ENCODE results near the gene ABLIM2.

Gene ABLIM2

DNA sequence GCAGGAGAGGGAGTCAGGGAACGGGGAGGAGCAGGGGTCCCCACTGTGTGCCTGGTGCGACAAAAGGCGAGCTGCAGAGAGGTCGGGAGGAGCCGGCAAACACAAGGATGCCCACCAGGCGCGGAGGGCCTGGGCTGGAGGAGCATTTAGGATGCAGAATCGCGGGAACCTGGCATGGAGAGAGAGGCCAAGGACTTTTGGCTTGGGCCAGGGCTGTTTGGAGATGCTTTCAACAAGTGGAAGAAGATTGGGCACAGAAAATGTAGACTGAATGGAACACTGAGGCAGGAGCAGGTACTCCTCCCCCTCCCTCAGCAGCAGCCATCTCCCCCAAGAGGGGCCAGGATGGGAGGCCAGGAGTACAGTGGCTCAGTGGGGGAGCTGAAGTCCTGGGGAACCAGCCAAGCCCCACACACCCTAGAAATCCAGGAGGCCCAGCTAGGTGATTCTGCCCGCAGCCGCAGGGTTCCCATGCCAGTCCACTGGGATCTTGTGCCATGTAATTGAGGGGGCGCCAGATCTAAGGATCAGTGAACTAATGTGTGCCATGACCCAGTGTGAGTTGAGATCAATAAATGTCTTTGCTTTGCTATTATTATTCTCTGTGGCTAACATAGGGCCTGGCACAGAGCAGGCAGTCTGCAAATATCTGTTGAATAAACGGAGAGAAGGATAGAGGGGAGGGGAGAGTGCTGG is 1.1 kb upstream of the ABLIM2 start:
- in situ Hi-C loops (cut with MboI; ENCODE audit: low sequenced_read_pairs) = no loop called here

DNA sequence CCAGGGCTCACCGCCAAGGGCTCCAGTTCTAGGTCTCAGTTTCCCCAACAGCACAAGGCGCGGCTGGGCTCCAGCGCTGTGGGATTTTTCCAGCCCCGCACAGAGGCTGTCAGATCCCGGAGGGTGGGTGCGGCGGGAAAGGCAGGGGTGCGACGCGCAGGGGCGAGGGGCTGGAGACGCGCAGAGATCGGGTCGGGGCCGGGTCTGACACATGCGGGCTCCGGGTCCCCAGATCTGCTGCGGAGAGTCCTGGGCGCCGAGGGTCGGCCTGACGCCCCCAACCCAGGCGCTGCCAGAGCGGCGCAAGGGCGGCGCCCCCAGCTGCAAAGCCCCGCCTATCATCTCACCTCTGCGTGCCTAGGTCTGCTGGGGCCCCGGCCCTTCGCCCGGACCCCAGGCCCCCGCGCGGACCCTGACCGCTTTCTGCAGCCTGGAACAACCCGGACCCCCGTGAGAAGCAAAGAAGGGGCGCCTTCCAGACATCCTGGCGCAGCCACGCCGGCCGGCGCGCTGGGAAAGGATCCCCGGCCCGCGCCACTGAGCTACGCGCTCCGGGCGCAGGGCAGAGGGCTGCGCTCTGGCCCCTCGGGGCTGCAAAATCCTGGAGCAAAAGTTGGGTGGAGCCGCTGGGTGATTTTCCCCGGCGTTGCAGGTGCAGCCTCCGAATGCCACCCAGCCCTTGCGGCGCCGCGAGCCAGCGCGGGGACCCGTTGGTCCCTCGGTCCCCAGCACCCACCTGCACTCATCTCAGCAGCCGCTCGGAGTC is 486 bp downstream of the ABLIM2 start:
- in situ Hi-C loops (cut with MboI; ENCODE audit: low sequenced_read_pairs) = no loop called here

DNA sequence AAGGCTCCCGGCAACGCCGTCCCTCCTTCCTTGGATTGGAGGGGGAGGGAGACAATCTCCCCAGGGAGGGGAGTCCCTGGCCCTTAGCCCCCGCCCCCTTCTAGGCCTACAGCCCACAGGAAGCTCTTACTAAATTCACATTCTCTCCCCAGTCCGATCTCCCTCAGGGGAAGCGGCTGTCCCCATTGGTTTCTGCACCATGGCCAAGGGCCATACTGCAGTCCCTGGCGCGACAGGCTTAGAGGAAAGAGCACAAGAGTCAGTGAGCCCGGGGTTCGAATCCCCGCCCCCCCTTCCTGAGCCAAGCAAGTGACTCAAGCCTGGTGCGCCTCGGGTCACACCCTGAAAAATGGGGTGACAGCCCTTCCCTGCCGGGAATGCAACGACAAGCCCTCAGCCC is 1.1 kb downstream of the ABLIM2 start:
- in situ Hi-C loops (cut with MboI; ENCODE audit: low sequenced_read_pairs) = no loop called here

- in situ Hi-C loops (cut with MboI; ENCODE audit: low sequenced_read_pairs) = no loop called here
Measured at GRCh38 chr4:8156617-8157016, 2.0 kb downstream of the ABLIM2 start.

DNA sequence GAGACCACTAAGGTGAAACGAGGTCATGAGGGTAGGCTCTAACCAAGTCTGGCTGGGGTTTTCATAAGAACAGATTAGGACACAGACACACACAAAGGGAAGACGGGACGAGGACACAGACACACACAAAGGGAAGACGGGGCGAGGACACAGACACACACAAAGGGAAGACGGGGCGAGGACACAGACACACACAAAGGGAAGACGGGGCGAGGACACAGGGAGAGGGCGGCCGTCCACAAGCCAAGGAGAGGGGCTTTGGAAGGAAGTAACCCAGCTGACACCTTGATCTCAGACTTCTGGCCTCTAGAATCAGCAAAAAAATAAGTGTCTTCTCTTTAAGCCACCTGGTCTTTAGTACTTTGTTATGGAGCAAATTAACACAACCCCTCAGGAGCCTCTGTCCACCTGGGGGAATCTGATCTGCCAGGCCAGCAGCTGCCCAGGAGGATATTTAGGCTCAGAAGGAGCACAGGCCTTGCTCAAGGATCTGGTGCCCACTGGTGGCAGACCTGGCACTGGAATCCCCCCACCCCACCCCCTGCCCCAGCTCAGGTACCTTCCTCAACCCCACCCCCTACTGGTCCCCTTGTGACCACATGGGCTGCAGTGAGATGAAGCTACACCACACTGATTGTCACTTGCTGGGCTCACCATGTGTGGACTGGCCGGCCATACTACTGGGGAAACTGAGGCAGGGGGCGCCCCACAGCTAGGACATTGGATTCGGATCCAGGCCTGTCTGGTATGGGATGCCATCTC is 2.8 kb downstream of the ABLIM2 start:
- in situ Hi-C loops (cut with MboI; ENCODE audit: low sequenced_read_pairs) = no loop called here

GRCh38 chr4:8155048-8155447 is 3.6 kb downstream of the ABLIM2 start:
- in situ Hi-C loops (cut with MboI; ENCODE audit: low sequenced_read_pairs) = no loop called here

- in situ Hi-C loops (cut with MboI; ENCODE audit: low sequenced_read_pairs) = no loop called here
Measured at GRCh38 chr4:8153441-8153840, 5.2 kb downstream of the ABLIM2 start.

GRCh38 chr4:8152865-8153257 is 5.8 kb downstream of the ABLIM2 start:
- in situ Hi-C loops (cut with MboI; ENCODE audit: low sequenced_read_pairs) = no loop called here

DNA sequence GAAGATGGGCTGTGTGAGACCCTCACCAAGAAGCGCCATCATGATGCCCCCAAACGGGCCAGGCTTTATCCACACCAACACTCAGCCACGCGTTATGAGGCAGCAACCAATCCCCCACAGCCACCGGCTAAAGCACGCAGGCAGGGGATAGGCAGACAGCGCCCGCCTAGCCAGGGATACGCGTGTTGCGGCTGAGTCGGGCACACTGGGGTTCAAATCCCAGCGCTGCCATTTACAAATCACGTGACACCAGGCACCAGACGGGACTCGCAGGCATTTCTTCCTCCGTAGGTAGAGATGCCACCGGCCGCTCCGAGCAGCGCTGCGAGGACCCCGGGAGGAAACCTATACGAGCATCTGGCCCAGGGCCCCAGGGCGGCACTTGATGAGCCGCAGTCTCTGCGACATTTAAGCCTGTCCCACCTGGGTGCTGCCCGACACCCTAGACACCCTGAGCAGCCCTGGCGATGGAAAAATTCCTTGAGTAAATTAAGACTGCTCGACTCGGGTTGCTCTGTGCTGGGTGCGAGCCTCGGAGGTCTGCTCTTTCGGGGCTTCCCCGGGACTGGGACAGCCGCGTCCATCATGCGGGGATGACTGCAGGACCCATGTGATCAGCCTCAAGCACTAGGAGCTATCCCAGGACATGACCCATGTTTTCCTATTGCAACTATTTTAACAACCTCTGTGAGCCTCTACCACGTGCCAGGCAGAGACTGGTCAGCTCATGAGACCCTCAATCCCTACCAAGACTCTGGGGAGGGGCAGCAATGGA is 6.3 kb downstream of the ABLIM2 start:
- in situ Hi-C loops (cut with MboI; ENCODE audit: low sequenced_read_pairs) = no loop called here

- in situ Hi-C loops (cut with MboI; ENCODE audit: low sequenced_read_pairs) = no loop called here
Measured at GRCh38 chr4:8151165-8151650, 7.4 kb downstream of the ABLIM2 start.

DNA sequence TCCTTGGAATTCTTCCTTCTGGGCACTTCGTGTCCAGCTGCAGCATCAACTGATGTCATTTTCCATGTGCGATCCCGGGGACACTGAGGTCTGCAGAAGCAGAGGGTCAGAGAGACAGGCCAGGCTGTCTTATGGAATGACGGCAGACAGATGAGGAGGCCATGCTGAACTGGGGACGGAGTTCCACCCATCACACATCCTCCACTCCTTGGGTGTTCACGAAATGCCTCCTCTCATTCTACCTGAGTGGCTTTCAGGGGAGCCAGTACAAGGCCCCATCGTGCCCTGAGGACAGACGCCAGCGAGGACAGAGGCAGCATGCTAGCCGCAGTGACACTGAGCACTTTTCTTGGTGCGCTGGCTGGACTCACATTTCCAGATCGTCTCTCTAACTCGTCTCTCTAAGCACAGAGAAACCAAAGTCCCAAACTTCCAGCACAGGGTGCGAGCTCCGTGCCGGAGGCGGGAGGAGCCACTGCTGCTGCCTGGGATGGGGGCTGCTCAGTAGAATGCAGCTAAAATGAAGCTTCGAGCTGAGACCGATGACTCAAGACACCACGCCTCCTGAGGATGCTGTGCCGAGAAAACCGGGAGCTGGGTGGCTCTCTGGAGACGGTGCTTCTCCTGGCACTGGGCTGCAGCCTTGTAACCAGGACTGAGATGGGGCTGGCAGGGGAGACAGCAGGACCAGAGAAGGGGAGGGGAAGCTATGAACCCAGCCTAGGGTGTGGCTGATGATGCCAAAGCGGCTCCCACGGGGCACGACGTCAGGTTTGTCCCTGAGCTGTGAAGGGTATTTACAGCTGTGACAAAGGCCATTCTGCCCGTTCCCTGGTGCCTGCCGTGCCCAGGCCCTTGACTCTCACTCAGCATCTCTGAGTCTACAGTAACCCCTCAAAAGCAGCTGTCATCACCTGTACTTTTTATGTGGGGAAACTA is 8.2 kb downstream of the ABLIM2 start:
- in situ Hi-C loops (cut with MboI; ENCODE audit: low sequenced_read_pairs) = no loop called here

DNA sequence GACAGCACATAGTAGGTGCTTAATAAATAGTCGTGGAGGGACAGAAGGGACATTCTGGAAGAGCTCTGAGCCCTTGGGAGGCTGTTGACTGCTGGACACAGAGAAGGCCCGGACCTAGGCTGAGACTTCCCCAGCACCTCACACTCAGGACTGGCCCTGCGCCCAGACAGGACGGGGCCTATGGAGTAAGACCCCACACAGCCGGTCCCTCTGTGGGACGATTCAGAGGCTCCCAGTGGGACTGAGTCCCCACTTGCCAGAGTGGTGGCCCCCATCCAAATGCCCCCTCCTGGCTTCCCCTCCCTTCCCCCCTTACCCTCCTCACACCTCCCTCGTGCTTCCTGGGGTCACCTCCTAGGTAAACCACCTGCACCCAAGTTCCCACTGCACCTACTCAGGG is 8.9 kb downstream of the ABLIM2 start:
- in situ Hi-C loops (cut with MboI; ENCODE audit: low sequenced_read_pairs) = no loop called here

DNA sequence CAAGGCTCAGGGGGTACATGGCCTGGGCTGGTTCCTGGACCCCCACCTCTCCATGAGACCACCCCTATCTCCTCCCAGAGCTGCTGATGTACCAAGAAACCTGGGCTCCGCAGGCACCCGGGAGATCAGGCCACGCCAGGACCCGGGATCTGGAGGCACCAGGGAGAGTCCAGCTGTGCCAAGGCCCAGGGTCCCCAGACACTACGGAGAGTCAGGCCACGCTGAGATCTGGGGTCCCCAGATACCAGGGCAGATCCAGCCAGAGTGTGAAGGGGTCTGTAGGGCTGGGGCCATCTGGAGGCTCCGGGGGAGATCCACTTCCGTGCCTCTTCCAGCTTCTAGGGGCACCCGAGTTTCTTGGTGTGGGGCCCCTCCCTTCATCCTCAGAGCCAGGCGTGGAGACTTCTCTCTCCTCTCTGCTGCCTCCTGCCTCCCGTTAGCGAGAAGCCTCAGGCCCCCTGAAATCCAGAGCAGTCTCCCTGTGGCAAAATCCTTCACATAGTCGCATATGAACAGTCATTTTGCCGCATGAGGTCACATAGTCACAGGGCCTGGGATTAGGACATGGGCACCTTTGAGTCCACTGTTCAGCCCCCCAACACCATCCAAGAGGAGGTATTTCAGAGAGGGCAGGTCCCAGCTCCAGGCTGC is 9.7 kb downstream of the ABLIM2 start:
- in situ Hi-C loops (cut with MboI; ENCODE audit: low sequenced_read_pairs) = no loop called here

DNA sequence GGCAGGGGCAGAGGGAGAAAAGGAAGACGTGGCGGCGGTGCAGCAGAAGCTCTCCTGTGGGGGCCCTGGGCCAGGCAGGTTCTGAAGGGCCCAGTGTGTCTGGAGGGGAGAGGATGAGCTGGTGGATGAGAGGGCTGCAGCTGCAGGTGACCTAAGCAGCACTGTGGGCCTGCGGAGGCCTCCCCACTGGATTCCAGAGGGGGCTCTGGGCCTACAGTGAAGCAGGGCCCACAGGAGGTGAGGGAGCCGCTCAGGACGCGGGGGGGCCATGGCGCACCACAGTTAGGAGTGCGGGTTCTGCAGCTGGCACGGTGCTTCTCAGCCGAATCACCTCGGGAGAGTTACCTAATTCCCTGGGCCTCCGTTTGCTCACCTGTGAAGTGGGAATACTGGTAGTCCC is 10.5 kb downstream of the ABLIM2 start:
- in situ Hi-C loops (cut with MboI; ENCODE audit: low sequenced_read_pairs) = no loop called here

GRCh38 chr4:8147231-8147970 is 11.2 kb downstream of the ABLIM2 start:
- in situ Hi-C loops (cut with MboI; ENCODE audit: low sequenced_read_pairs) = no loop called here

GRCh38 chr4:8146157-8146556 is 12.5 kb downstream of the ABLIM2 start:
- in situ Hi-C loops (cut with MboI; ENCODE audit: low sequenced_read_pairs) = no loop called here

DNA sequence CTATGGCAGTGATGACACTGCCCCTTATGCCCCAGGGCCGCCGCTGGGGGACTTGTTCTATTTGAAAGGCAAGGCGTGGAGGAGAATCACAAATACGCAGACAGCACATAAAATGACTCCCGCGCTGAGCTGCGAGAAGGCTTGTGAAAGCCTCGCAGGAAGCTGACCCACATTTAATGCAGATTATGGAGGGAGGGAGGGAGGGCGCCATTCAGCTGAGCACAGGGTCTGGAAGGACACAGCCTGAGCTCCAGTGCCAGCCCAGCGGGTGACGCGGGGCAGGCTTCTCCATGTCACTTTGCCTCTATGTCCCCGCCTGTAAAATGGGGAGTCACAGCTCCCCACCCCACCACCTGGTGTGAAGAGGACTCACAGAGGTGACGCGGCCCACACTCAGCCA is 14.3 kb downstream of the ABLIM2 start:
- in situ Hi-C loops (cut with MboI; ENCODE audit: low sequenced_read_pairs) = no loop called here

GRCh38 chr4:8143392-8144140 is 15.0 kb downstream of the ABLIM2 start:
- in situ Hi-C loops (cut with MboI; ENCODE audit: low sequenced_read_pairs) = no loop called here
